ENCODE results near the gene RC3H1. TPM values are rescaled to one million over a fixed set of nuclear protein-coding genes. Genes with fewer than 3 reads are reported as not detected.
"Not testable (repeated sequence)": the region's sequence is repeated elsewhere in the genome, so short reads cannot be mapped to it uniquely, and the experiment has no call there.

RC3H1 gene
- total RNA-seq, 1 donor from 2014 or later, result 9.5 TPM

DNA sequence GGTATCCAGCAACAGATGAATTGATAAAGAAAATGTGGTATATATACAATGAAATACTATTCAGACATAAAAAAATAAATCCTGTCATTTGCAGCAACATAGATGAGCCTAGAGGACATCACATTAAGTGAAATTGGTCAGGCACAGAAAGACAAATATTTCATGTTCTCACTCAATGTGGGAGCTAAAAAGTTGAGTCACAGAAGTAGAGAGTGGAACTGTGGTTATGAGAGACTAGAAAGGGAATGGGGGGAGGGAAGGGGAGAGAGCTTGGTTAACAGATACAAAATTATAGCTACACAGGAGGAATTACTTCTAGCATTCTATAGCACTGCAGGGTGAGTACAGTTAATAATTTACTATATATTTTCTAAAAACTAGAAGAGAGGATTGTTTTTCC is 68.0 kb downstream of the RC3H1 start:
- H3K4me3 ChIP-seq (ENCODE audit: low read depth, low read length), result no peak overlapping the region
- TF ChIP-seq, protein P1, sequence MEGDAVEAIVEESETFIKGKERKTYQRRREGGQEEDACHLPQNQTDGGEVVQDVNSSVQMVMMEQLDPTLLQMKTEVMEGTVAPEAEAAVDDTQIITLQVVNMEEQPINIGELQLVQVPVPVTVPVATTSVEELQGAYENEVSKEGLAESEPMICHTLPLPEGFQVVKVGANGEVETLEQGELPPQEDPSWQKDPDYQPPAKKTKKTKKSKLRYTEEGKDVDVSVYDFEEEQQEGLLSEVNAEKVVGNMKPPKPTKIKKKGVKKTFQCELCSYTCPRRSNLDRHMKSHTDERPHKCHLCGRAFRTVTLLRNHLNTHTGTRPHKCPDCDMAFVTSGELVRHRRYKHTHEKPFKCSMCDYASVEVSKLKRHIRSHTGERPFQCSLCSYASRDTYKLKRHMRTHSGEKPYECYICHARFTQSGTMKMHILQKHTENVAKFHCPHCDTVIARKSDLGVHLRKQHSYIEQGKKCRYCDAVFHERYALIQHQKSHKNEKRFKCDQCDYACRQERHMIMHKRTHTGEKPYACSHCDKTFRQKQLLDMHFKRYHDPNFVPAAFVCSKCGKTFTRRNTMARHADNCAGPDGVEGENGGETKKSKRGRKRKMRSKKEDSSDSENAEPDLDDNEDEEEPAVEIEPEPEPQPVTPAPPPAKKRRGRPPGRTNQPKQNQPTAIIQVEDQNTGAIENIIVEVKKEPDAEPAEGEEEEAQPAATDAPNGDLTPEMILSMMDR (conservative IDR thresholded peaks at IDR 0.05; ENCODE audit: low read depth, low read length), result no peak
- DNase-seq (ENCODE audit: low read depth), result no peak

DNA sequence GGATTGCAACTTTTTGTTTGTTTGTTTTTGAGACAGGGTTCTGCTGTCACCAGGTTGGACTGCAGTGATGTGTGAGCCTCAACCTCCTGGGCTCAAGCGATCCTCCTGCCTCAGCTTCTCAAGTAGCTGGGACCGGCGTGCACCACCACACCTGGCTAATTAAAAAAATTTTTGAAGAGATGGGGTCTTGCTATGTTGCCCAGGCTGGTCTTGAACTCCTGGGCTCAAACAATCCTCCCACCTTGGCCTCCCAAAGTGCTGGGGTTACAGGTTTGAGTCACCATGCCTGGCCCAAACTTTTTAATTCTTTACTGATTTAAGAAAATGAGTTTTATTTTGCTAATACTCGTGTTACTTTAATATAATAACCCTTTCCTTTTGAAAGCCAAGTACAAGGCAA is 73.6 kb downstream of the RC3H1 start:
- TF ChIP-seq, protein P1 (conservative IDR thresholded peaks at IDR 0.05; ENCODE audit: low read depth, low read length), result no peak
- no peak overlapping the region for H3K4me3 ChIP-seq (ENCODE audit: low read depth, low read length)
- no peak for DNase-seq (ENCODE audit: low read depth)

DNA sequence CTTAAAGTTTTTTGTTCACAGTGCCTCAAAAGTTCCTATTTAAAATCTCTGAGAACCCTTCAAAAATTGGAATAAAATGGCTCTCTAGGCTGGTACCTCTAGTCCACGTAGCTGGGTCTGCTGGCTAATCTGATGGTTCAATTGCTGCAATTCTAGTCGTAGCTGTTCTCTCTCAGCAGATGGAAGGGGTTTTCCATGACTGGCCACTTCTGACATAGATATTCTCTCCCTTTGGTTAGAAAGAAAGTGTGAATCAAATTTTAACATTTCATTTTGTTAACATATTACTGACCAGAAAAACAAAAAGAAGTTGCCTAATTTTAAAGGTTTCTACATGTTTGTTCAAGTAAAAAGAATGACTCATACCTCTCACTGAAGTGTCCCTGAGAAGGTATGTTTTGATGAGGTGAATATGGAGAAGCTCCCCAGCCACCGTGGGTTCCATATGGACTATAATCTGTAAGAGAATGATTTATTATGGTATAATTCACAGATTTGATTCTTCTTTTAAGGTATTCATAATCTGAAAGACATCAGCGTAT is 75.7 kb downstream of the RC3H1 start:
- H3K4me3 ChIP-seq (ENCODE audit: low read depth, low read length), result no peak overlapping the region
- no peak for DNase-seq (ENCODE audit: low read depth)
- TF ChIP-seq, protein P1 (conservative IDR thresholded peaks at IDR 0.05; ENCODE audit: low read depth, low read length), result no peak

DNA sequence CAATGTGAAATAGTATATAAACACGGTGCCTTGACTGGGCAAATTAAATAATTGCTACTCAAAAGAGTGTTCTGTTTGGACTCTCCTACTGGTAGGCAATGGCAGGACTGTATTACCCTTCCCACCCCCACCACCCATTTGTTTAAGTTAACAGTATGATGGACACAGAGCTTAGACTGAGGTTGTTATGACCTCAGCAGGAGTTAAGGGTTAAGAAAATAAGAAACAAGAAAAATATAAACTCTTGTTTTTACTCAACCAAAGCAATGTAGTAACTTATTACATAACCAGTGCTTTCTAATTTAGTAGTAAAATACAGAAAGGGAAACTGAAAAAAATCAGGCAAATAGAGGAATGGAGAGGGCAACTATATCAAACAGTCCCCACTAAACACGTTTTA is 85.1 kb downstream of the RC3H1 start:
- no peak overlapping the region for H3K4me3 ChIP-seq (ENCODE audit: low read depth, low read length)
- no peak for DNase-seq (ENCODE audit: low read depth)
- TF ChIP-seq, protein P1 (conservative IDR thresholded peaks at IDR 0.05; ENCODE audit: low read depth, low read length), result no peak

DNA sequence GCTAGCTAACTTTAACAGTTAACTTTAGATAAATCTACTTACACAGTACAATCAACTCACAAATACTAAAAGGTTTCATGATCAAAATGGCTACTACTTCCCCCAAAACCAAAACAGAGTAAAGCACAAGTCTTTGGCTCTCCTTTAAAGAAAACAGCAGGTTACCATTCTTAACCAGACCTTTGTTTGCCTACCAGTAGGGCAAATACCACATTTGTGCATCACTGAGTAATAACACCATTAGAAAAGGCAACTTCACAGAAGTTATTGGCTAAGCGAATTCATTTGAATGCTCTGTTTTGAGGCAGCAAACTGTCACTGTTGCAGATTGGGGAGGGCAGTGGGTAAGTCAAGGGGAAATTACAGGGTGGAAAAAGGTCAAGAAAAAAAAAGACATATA is 87.7 kb downstream of the RC3H1 start:
- TF ChIP-seq, protein P1 (conservative IDR thresholded peaks at IDR 0.05; ENCODE audit: low read depth, low read length), result no peak
- H3K4me3 ChIP-seq (ENCODE audit: low read depth, low read length), result no peak overlapping the region
- DNase-seq (ENCODE audit: low read depth), result no peak

DNA sequence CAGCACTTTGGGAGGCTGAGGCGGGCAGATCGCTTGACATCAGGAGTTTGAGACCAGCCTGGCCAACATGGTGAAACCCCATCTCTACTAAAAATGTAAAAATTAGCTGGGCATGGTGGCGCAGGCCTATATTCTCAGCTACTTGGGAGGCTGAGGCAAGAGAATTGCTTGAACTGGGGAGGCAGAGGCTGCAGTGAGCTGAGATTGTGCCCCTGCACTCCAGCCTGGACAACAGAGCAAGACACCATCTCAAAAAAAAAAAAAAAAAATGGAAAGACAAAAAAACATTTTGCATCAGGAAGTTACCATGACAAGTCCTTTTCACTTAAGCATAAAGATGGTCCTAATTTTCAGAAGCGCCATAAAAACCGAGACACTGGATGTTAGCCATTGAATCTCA is 91.6 kb downstream of the RC3H1 start:
- H3K4me3 ChIP-seq (ENCODE audit: low read depth, low read length); DNase-seq (ENCODE audit: low read depth): not testable (repeated sequence)

DNA sequence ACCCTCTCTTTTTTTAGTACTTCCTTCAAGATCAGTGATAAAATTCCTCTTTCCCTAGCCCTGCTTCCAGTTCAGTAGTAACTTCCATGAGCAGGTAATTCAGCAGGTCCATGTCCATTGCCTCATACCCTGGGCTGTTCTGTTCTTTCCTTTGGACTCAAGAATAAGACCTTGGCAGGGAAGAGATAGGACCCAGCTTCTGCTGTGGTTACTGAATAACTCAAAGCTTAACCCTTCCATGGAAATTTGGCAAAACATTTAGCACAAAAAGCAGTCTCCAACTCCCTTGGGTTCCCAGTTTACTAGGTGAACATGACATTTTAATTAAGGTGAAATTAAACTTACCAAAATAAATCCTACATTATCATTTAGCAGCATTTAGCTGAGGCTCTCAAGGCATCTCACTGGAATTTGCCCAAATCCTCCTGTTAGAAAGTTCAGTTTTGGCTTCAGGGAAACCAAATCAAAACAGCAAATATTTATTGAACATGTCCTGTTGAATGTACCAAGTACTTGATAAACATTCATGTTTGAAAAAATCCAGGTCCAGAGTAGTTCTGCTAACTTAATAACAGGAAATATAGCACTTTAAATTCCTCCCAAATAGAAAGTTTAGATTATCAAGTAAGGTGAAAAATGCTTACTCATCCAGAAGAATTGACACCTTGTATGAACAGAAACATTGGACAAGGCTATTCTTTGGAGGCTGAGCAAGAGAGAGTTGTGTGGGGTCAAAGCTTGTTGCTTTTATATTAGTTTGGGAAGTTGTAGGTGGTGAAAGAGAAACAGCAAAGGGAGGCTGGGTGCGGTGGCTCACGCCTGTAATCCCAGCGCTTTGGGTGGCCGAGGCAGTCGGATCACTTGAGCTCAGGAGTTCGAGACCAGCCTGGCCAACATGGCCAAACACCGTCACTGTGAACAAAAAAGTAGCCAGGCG is 96.6 kb downstream of the RC3H1 start:
- no peak overlapping the region for H3K4me3 ChIP-seq (ENCODE audit: low read depth, low read length)
- TF ChIP-seq, protein P1 (conservative IDR thresholded peaks at IDR 0.05; ENCODE audit: low read depth, low read length), result no peak
- DNase-seq (ENCODE audit: low read depth), result no peak

Data from epithelial cell of proximal tubule (primary cell).